Stimulated activated CD4-positive, alpha-beta T cell treated with anti-CD3 and anti-CD28 coated beads, Interleukin-15, amount 100 ng/mL, for 48 hours (primary cell): ENCODE measurements around the gene GBF1.
A peak's percentile ranks its signal among the peaks of the same experiment; 100 is the strongest.
"Not testable (repeated sequence)": the region's sequence is repeated elsewhere in the genome, so short reads cannot be mapped to it uniquely, and the experiment has no call there.

Experiments used
- DNase-seq, 2 donors: peaks; one replicate each; pipeline ENCODE4 v3.0.0-alpha.2; 2020; ENCODE audit warnings: low read depth in 2 of 2

GBF1 gene

DNA sequence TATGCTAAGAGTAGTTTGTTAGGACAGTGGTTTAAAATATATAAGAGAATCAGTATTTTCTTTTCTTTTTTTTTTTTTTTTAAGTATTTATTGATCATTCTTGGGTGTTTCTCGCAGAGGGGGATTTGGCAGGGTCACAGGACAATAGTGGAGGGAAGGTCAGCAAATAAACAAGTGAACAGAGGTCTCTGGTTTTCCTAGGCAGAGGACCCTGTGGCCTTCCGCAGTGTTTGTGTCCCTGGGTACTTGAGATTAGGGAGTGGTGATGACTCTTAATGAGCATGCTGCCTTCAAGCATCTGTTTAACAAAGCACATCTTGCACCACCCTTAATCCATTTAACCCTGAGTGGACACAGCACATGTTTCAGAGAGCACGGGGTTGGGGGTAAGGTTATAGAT, 55.6 kb downstream of the GBF1 start:
- not testable (repeated sequence) for DNase-seq

- DNase-seq = not testable (repeated sequence)
Observed at GRCh38 chr10:102301332-102301731, 56.0 kb downstream of the GBF1 start.

- no peak for DNase-seq
Observed at GRCh38 chr10:102302611-102303010, 57.3 kb downstream of the GBF1 start.

- no peak for DNase-seq
Observed at GRCh38 chr10:102306006-102306405, 60.7 kb downstream of the GBF1 start.

- no peak for DNase-seq
Observed at GRCh38 chr10:102306710-102307109, 61.4 kb downstream of the GBF1 start.

DNA sequence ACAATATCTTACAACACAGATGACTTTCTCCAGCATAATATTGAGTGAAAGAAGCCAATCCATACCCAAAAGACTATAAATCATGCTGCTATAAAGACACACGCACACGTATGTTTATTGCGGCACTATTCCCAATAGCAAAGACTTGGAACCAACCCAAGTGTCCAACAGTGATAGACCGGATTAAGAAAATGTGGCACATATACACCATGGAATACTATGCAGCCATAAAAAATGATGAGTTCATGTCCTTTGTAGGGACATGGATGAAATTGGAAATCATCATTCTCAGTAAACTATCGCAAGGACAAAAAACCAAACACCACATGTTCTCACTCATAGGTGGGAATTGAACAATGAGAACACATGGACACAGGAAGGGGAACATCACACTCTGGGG, 63.0 kb downstream of the GBF1 start:
- DNase-seq = not testable (repeated sequence)

DNA sequence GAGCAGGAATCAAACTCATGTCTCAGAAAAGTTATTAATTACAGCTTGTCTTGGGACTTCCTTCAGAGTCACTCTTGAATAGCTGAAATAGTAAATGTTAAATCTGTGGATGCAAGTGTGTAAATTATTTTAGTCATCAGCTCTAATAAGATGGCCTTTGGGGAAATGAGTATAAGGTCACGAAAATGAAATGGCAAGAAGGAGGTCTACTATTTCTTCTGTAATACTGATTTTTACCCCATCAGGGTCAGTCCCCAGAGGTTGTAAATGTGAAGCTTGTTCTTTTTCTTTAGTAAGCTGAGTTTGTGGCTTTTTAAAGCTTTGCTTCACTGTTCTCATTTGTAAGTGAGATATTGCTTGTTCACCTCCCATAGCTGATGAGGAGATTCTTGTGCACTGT, 63.9 kb downstream of the GBF1 start:
- DNase-seq = no peak

DNA sequence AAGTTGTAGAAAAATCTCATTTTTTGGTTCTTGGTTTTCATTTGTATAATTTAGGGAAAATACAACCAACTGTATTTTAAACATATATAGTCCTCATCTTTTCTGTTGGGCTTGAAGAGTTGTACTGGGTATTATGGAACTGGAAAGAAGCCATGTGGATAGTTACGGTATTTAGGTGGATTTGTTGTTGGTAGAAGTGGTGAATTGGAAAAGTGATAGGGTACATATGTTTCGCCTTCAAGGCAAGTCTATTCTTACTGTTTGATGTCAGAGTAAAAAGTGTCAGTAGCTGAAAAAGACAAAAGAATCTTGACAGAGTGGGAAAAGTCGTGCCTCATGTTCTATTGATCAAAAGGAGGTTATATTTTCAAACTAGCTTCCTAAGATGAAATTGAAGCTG, 64.6 kb downstream of the GBF1 start:
- no peak for DNase-seq

DNA sequence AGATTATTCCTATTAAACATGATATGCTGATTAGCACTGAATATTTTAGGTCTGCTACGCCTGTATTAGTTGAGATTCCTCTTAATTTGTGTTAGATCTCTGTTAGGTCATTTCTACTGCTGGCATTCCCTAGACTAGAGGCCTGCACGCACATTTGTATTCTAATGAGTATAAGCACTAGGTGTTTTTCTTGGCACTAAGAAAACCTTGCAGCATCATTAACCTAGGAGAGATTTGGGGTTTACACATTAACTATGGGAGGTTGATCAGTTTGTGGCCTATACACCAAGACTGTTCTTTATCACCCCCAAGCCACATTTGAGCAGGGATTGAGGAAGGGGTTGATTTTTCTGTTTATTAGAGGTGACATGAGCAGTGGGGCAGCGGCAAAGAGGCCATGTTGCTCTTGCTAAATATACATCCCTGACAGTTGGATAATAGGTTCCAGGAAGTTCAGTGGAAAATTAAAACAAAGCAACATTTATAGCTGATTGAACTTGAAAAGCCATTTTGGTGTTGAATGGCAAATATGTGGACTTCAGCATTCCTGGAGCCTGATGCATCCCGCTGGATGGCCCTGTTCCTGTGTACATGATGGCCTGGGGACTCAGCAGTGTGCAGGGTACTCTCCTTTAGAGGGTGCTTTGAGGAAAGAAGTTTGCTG, 65.2 kb downstream of the GBF1 start:
- no peak for DNase-seq

DNA sequence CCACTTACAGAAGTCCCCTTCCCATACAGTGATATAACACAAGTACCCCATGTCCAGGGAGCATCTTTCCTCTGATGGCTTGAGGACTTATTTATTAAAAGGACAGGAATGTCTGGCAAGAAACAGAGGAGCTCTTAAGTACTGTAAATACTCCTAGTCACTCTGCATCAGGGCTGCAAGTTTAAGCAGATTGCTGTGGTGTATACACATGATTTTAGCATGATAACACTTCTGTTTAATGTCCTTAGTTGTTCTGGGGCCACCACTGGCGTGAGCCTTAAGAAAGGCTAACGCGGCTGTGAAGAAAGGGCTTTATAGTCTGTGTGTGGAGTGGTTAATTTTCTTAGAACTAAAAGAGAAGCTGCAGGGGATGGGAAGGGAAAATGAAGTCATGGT, 65.7 kb downstream of the GBF1 start:
- no peak for DNase-seq

DNA sequence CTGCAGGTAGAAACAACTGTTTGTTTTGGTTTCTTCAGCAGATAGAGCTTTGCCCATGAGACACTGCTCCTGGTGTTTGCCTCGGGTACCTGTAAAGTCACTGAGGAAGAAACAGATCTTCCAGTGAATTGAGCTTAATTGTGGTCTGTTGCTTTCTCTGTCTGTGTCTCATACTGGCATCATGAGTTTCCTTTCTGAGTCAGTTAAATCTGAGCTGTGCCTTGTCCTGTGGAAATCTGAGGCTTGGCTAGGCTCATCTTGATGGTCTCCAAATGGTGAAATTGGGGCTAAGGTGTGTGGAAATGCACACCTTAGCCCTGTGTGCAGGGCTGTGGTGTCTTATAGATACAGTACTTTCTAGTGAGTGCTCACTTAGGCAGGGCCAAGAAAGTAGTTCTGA, 67.4 kb downstream of the GBF1 start:
- no peak for DNase-seq

DNA sequence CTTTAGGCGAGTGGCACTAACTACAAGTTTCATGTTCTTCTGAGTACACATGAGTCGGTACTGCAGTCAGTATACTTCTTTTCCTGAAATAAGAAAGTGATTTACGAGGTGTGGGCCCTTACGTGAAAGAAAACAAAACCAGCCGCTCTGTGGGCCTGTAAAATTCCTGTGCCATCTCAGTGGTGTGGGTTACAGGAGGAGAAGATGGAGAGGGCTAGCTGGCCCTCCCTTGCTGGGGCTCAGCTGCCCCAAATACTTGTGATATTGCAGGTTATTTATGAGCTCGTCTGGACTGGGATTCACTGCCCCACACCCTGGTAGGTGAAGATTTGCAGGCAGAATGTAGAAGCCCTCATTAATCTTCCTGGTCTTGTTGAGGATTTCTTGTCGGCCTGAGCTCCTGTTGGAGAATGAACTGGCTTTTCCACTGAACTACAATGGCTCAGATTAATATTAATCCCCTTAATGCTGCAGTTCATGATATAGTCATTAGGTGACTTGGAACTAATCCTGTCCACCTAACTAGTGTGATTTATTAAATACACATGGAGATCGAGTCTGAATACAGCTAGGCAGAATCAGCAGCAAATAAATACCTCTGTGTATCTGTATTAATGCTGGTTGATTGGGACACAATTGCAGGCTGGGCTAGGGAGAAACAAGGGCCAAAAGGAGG, 68.0 kb downstream of the GBF1 start:
- DNase-seq = no peak

DNA sequence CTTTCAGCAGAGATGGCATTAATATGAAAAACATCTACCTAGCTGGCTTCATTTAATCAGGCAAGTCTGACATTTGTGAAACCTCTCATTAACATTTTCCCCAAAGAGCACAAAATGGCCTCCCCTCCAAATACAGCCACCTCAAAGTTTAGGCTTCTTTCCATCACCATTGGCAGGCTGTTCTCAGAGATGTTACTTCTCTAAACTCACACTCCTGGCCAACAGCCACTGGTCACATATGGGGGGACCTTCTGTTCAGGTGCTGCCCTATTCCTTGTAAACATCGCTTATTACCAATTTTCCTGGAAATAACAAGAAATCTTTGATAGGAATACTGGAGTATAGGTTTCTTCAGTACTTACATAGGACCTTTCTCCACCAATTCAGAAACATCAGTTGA, 69.5 kb downstream of the GBF1 start:
- DNase-seq = no peak

GRCh38 chr10:102316421-102316820, 71.1 kb downstream of the GBF1 start:
- no peak for DNase-seq

GRCh38 chr10:102322914-102323313, 77.6 kb downstream of the GBF1 start:
- DNase-seq = peak in 1 of 2 donors; percentile 6

DNA sequence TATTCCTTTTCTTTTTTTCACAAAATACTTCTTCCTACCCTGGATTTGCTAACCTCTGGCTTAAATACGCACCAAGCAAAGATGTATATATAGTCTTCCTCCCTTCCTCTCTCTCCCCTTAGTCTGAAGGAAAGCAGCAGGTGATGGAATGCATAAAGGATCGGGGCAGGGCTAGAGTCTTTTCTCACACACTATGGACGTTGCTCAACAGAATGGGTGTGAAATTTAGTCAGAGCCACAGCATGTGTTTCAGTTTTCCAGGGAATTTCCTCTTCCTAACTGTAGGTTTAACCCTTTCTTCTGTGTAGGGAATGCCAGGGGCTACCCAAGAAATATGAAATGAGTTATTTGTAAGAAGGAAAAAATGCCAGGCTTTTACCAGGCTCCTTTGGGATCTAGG, 78.7 kb downstream of the GBF1 start:
- DNase-seq = no peak

- no peak for DNase-seq
Observed at GRCh38 chr10:102326031-102326430, 80.7 kb downstream of the GBF1 start.

- DNase-seq = no peak
Observed at GRCh38 chr10:102327002-102327401, 81.7 kb downstream of the GBF1 start.

- no peak for DNase-seq
Observed at GRCh38 chr10:102327641-102328040, 82.3 kb downstream of the GBF1 start.

- DNase-seq = no peak
Observed at GRCh38 chr10:102332772-102333171, 87.4 kb downstream of the GBF1 start.

- no peak for DNase-seq
Observed at GRCh38 chr10:102334101-102334500, 88.8 kb downstream of the GBF1 start.

- DNase-seq = no peak
Observed at GRCh38 chr10:102335184-102335583, 89.9 kb downstream of the GBF1 start.

DNA sequence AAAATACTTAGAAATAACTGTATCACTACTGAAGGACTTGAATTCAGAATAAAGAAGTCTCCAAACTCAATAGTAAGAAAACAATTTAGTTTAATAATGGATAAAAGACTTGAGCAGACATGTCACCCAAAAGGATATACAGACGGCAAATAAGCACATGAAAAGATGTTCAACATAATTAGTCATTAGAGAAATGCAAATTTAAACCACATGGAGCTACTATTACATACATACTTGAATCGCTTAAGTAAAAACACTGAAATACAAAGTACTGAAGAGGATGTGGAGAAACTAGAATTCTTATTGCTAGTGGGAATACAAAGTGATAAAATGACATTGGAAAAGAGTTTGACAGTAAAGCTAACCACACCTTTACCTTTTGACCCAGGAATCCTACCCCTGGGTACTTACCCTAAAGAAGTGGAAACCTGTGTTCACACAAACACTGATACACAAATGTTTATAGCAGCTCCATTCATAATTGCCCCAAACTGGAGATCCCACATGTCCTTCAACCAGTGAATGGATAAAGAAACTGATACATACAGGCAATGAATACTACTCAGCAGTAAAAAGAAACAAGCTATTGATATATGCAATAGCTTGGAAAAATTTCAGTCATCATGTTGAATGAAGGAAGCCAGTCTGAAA, 95.8 kb downstream of the GBF1 start:
- no peak for DNase-seq
